RWPE2 (cell line): Measurements from ENCODE around the gene TSC22D3.

ENCODE experiments used
- ATAC-seq: fragments of 200-7000 bp; cut with Tn5 transposase; 3 replicates; pipeline ENCODE4 v1.9.1; 2021; ENCODE audit warnings: low read depth
- DNase-seq: peaks from one replicate; pipeline ENCODE4 v3.0.0-alpha.2; 2020; ENCODE audit warnings: low spot score
- H3K27ac ChIP-seq: fragments of 450-650 bp; 2 replicates; pipeline ENCODE4 v1.5.1; 2017; ENCODE audit warnings: mild to moderate bottlenecking; ENCODE audit not compliant: poor library complexity, severe bottlenecking
- H3K27me3 ChIP-seq: fragments of 250-450 bp; sonication (Bioruptor Pico); 2 replicates; pipeline ENCODE4 v1.5.1; 2021; ENCODE audit warnings: mild to moderate bottlenecking, moderate library complexity; ENCODE audit not compliant: insufficient read depth, poor library complexity, severe bottlenecking
- H3K36me3 ChIP-seq: fragments of 250-450 bp; sonication (Bioruptor Pico); 2 replicates; pipeline ENCODE4 v1.5.1; 2020; ENCODE audit warnings: low read depth, mild to moderate bottlenecking, moderate library complexity
- H3K4me1 ChIP-seq: fragments of 250-450 bp; sonication (Bioruptor Pico); 2 replicates; pipeline ENCODE4 v1.5.1; 2021; ENCODE audit warnings: mild to moderate bottlenecking, moderate library complexity; ENCODE audit not compliant: insufficient read depth, poor library complexity, severe bottlenecking
- H3K4me3 ChIP-seq: fragments of 250-450 bp; sonication (Bioruptor Pico); 2 replicates; pipeline ENCODE4 v1.5.1; 2021; ENCODE audit warnings: mild to moderate bottlenecking, moderate library complexity; ENCODE audit not compliant: severe bottlenecking
- H3K9me3 ChIP-seq: fragments of 250-450 bp; sonication (Bioruptor Pico); 2 replicates; pipeline ENCODE4 v1.5.1; 2021; ENCODE audit warnings: mild to moderate bottlenecking, moderate library complexity; ENCODE audit not compliant: severe bottlenecking
- TF ChIP-seq, protein P1 (sequence below): fragments of 450-650 bp; IDR thresholded peaks from one replicate; pipeline ENCODE4 v1.5.1; 2017; ENCODE audit warnings: mild to moderate bottlenecking, moderate library complexity; ENCODE audit not compliant: poor library complexity, severe bottlenecking

Gene TSC22D3

DNA sequence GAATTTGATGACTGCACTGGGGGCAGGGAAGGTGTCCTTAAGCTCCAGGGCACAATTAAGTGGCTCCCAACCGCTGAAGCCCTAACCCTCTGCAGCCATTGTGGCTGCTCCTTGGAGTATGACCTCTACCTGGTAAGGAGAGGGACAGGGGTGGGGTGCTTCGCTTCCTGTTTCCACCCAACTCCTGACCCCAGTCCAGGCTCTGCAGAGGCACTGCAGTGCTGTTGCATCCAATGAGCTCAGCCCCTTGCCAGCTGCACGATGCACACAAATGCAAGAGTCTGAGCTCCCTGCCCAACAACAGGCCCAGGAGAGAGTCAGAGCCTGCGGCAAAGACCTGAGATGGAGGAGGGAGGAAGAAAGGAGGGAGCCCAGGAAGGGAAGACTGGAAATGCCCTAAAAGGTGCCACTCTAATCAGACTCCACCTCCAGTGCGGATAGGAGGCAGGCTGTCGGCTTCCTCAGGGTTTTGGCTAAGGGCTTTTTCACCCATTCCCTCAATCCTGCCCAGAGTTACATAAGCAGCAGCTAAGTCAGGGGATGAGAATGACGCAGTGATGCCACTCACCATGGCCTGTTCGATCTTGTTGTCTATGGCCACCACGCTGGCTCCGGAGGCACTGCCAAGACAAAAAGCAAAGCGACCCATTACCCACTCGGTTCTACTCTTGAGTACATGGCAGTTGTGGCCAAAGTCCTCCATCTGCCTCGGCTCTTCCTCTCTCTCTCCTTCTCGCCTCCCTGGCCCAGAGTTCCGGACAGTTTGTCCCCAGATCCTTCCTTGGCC lies 60.1 kb downstream of the TSC22D3 start:
- Histone ChIP-seq H3K27ac (peak overlapping the region; percentile 77), H3K4me3 (peak overlapping the region; percentile 80), H3K9me3 (no peaks in the 10 kb centered on the region), H3K27me3 (no peaks in the 10 kb centered on the region), H3K36me3 (peaks cover 34% of the 10 kb centered on the region), H3K4me1 (peaks cover 26% of the 10 kb centered on the region)
- ATAC-seq (no peak), DNase-seq (no peak)
- TF ChIP-seq, protein P1, sequence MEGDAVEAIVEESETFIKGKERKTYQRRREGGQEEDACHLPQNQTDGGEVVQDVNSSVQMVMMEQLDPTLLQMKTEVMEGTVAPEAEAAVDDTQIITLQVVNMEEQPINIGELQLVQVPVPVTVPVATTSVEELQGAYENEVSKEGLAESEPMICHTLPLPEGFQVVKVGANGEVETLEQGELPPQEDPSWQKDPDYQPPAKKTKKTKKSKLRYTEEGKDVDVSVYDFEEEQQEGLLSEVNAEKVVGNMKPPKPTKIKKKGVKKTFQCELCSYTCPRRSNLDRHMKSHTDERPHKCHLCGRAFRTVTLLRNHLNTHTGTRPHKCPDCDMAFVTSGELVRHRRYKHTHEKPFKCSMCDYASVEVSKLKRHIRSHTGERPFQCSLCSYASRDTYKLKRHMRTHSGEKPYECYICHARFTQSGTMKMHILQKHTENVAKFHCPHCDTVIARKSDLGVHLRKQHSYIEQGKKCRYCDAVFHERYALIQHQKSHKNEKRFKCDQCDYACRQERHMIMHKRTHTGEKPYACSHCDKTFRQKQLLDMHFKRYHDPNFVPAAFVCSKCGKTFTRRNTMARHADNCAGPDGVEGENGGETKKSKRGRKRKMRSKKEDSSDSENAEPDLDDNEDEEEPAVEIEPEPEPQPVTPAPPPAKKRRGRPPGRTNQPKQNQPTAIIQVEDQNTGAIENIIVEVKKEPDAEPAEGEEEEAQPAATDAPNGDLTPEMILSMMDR: no peak

DNA sequence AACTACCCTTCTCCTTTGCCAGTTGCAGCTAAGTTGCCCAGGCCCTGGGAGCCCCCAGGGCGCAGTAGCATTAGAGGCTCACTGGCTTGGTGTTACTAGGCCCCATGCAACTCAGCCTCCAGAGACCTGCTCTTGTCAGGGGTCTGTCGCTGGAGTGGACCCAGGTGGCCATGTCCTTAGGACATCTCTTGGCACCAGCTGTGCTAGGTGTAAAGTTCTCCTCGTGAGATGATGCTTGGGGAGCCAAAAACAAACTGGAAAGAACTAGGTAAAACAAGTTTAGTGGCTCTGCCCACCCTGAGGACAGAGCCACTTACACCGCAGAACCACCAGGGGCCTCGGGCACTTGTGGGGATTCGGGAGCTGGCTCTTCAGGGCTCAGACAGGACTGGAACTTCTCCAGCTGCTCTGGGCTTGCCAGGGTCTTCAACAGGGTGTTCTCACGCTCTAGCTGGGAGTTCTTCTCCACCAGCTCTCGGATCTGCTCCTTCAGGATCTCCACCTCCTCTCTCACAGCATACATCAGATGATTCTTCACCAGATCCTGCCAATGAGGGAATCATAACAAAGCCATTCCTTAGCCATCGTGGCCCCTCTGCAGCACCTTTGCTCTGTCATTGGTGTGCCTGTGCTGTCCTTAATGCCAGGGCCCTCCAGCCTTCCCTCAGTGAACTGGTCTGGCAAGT lies 61.2 kb downstream of the TSC22D3 start:
- DNase-seq (no peak), ATAC-seq (no peak)
- peak overlapping the region; percentile 77 for H3K27ac ChIP-seq
- TF ChIP-seq, protein P1: no peak
- peaks cover 27% of the 10 kb centered on the region for H3K4me1 ChIP-seq
- no peaks in the 10 kb centered on the region for H3K9me3 ChIP-seq
- H3K27me3 ChIP-seq: no peaks in the 10 kb centered on the region
- no peak overlapping the region for H3K4me3 ChIP-seq
- peaks cover 34% of the 10 kb centered on the region for H3K36me3 ChIP-seq

DNA sequence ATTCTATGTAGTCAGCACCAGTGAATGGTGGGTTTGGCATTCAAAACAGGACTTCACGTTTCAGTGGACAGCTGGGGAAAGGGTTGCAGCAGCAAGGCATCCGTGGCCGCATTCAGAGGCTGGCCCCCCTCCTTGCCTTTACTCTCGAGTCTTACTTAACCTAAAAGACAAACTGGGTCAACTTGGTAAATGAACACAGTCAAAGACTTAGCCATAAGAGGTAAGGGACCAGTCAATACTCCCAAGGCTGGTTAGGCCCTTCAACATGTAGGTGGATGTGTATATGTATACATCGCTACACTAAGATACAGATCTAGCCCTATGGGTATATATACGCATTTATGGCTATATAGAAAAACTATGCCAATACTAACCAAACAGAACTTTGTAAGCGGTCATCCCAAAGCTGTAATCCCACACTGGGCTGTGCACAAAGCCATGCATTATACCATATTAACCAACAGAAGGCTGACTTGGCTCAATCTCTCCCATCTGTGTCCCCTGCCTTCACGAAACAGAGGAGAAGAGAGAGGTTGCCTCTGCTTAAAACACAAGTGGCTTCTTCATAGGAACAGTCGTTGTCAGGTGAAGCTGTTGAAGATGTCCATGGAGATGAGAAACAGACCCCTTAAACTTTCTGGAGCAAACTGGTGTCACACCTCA lies 61.9 kb downstream of the TSC22D3 start:
- no peak overlapping the region for H3K4me3 ChIP-seq

DNA sequence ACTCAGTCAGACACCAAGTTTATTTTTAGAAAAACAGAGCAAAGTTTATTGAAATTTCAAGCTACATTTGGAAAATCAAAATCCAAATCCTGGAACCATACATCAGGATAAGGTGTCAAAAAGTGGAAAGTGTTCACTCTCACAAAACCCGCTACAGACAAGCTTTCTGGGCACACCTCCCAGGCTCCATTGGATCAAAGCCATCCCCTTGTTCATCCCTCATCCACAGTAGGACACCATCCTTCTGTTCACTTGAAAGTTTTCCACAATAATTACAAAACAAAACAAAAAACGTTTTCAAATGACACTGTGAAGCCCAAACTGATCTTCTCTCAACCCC lies 62.4 kb downstream of the TSC22D3 start:
- no peaks in the 10 kb centered on the region for H3K9me3 ChIP-seq
- no peak for ATAC-seq

More for the DNA sequence above, 61.9 kb downstream of the TSC22D3 start:
- TF ChIP-seq, protein P1: no peak
- Histone ChIP-seq H3K4me1 (peaks cover 27% of the 10 kb centered on the region), H3K36me3 (peaks cover 34% of the 10 kb centered on the region), H3K27me3 (no peaks in the 10 kb centered on the region), H3K27ac (peak overlapping the region; percentile 77), H3K9me3 (no peaks in the 10 kb centered on the region)
- no peak for DNase-seq
- no peak for ATAC-seq

More for the DNA sequence above, 62.4 kb downstream of the TSC22D3 start:
- Histone ChIP-seq H3K36me3 (peaks cover 34% of the 10 kb centered on the region), H3K4me1 (peaks cover 23% of the 10 kb centered on the region), H3K27ac (peak overlapping the region; percentile 77), H3K4me3 (no peak overlapping the region), H3K27me3 (no peaks in the 10 kb centered on the region)
- DNase-seq: no peak
- TF ChIP-seq, protein P1: no peak
